ENCODE results near the gene TMEM203. TPM values are rescaled to one million over a fixed set of nuclear protein-coding genes. Genes with fewer than 3 reads are reported as not detected.

The TMEM203 gene
- total RNA-seq, 4 donors from 2014 or later, result 28.8 to 45.8 (median 34.8) TPM

DNA sequence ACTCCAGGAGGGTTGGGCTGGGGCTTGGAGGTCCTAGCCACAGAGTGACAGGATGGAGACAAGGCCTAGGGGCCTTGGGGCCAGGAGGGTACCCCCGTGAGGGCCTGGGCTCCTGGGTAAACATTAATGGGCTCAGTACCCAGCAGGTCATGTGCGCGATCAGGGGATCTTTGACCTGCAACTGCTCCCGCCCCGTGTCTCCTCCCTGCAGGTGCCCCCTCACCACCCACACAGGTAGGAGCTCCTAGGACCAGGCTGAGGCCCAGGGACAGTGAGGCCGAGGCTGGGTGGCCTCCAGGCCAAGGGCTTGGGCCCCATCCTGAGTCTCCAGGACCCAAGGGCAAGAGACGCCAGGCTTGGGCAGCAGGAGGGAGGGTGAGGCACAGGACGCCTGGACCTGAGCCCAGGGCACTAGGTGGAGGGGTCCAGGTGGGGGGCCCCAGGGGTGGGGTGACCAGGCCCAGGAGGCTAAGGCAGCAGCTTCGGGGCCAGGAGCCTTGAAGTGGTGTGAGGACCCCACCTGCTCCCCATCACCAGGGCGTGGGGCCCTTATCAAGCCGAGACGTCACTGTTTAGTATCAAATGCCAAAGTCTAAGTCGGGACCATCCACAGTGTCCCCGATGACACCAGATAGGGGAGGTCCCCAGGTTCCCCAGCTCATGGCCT lies 25.4 kb upstream of the TMEM203 start, which contains the start of gene SLC34A3:
TSS of gene SLC34A3 (plus strand) at position 197 of the 667 bp plus-strand sequence. CDS start 802 bp downstream, outside the sequence.
- H3K27me3 ChIP-seq, result peaks cover 0 to 88% (median 48%) of the 10 kb centered on the region in 4 donors
- intact Hi-C loops (cut with DNase I), result no loop called here
- H3K9me3 ChIP-seq, result no peaks in the 10 kb centered on the region
- WGBS, result 73% methylated on average over 2 of the region's 14 CpGs
- H3K4me3 ChIP-seq, result no peak within 1 kb of the TSS
- no peaks in the 10 kb centered on the region for H3K36me3 ChIP-seq
- peaks cover 3 to 26% (median 17%) of the 10 kb centered on the region in 4 donors for H3K4me1 ChIP-seq
- H3K27ac ChIP-seq (replicated peaks in 1 of 4), result no peak within 1 kb of the TSS
- TF ChIP-seq, protein P1, sequence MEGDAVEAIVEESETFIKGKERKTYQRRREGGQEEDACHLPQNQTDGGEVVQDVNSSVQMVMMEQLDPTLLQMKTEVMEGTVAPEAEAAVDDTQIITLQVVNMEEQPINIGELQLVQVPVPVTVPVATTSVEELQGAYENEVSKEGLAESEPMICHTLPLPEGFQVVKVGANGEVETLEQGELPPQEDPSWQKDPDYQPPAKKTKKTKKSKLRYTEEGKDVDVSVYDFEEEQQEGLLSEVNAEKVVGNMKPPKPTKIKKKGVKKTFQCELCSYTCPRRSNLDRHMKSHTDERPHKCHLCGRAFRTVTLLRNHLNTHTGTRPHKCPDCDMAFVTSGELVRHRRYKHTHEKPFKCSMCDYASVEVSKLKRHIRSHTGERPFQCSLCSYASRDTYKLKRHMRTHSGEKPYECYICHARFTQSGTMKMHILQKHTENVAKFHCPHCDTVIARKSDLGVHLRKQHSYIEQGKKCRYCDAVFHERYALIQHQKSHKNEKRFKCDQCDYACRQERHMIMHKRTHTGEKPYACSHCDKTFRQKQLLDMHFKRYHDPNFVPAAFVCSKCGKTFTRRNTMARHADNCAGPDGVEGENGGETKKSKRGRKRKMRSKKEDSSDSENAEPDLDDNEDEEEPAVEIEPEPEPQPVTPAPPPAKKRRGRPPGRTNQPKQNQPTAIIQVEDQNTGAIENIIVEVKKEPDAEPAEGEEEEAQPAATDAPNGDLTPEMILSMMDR (IDR thresholded peaks at IDR 0.05), result no peak
- TF ChIP-seq EP300 (IDR thresholded peaks at IDR 0.05) (no peak), POLR2A (IDR thresholded peaks at IDR 0.05; ENCODE audit: low read depth) (no peak), POLR2AphosphoS5 (IDR thresholded peaks at IDR 0.05) (no peak)
- DNase-seq (ENCODE audit: extremely low spot score), result no peak

GRCh38 chr9:137229903-137230704 lies 24.7 kb upstream of the TMEM203 start:
- intact Hi-C loops (cut with DNase I), result no loop called here
- H3K27me3 ChIP-seq, result peaks cover 0 to 87% (median 48%) of the 10 kb centered on the region in 4 donors
- H3K4me1 ChIP-seq, result peaks cover 0 to 19% (median 11%) of the 10 kb centered on the region in 4 donors
- DNase-seq (ENCODE audit: extremely low spot score), result no peak
- no peaks in the 10 kb centered on the region for H3K36me3 ChIP-seq
- H3K9me3 ChIP-seq, result no peaks in the 10 kb centered on the region
- 57% methylated on average over 13 of the region's 31 CpGs for WGBS
- no peak overlapping the region for H3K4me3 ChIP-seq
- H3K27ac ChIP-seq (replicated peaks in 1 of 4), result no peak overlapping the region
- no peak for TF ChIP-seq POLR2AphosphoS5 (IDR thresholded peaks at IDR 0.05)
- no peak for TF ChIP-seq POLR2A (IDR thresholded peaks at IDR 0.05; ENCODE audit: low read depth)
- TF ChIP-seq EP300 (IDR thresholded peaks at IDR 0.05), result no peak
- TF ChIP-seq, protein P1 (IDR thresholded peaks at IDR 0.05), result no peak

- 64% methylated on average over 25 of the region's 27 CpGs for WGBS
- peaks cover 2 to 19% (median 13%) of the 10 kb centered on the region in 4 donors for H3K4me1 ChIP-seq
- no peak overlapping the region for H3K27ac ChIP-seq (replicated peaks in 1 of 4)
- peaks cover 0 to 78% (median 44%) of the 10 kb centered on the region in 4 donors for H3K27me3 ChIP-seq
- no peaks in the 10 kb centered on the region for H3K9me3 ChIP-seq
- intact Hi-C loops (cut with DNase I), result no loop called here
- TF ChIP-seq POLR2A (IDR thresholded peaks at IDR 0.05; ENCODE audit: low read depth) (no peak), POLR2AphosphoS5 (IDR thresholded peaks at IDR 0.05) (no peak), EP300 (IDR thresholded peaks at IDR 0.05) (no peak)
- TF ChIP-seq, protein P1 (IDR thresholded peaks at IDR 0.05), result no peak
- no peaks in the 10 kb centered on the region for H3K36me3 ChIP-seq
- H3K4me3 ChIP-seq, result no peak overlapping the region
- DNase-seq (ENCODE audit: extremely low spot score), result no peak
Observed at GRCh38 chr9:137228968-137229896, 23.8 kb upstream of the TMEM203 start.

GRCh38 chr9:137228506-137228967 lies 23.1 kb upstream of the TMEM203 start:
- 58% methylated on average over 8 of the region's 29 CpGs for WGBS
- Histone ChIP-seq H3K36me3 (no peaks in the 10 kb centered on the region), H3K9me3 (no peaks in the 10 kb centered on the region), H3K27me3 (peaks cover 0 to 71% (median 44%) of the 10 kb centered on the region in 4 donors), H3K27ac (replicated peaks in 1 of 4) (no peak overlapping the region), H3K4me3 (no peak overlapping the region), H3K4me1 (peaks cover 7 to 21% (median 18%) of the 10 kb centered on the region in 4 donors)
- intact Hi-C loops (cut with DNase I), result no loop called here
- TF ChIP-seq, protein P1 (IDR thresholded peaks at IDR 0.05), result no peak
- TF ChIP-seq EP300 (IDR thresholded peaks at IDR 0.05), result no peak
- TF ChIP-seq POLR2AphosphoS5 (IDR thresholded peaks at IDR 0.05), result no peak
- no peak for TF ChIP-seq POLR2A (IDR thresholded peaks at IDR 0.05; ENCODE audit: low read depth)
- no peak for DNase-seq (ENCODE audit: extremely low spot score)

All from esophagus muscularis mucosa (tissue), 4 donors.